GM21786 (cell line): ENCODE measurements around the gene DCAF11.

ENCODE experiments used
- ATAC-seq: cut with Tn5 transposase; IDR thresholded peaks from one replicate; pipeline ENCODE4 v1.9.1; 2021; ENCODE audit not compliant: unreplicated experiment

Gene DCAF11

DNA sequence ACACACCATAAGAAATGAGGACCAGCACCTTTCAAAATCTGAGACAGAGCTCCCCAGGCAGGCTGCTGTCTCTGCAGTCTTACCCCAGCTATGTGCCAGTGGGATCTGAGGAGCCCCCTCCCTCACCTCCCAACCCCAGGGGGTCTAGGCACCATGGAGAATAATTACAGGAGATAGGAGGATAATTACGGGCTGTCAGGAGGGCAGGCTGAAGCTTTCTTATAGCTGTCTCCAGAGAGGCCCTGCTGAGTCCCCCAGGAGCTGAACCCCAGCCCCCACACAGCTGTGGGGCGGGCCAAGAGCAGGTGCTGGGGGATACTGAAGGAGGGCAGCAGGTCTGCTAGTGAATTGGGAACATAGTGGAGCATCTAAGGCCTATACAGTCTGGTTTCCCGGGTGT is 36.4 kb upstream of the DCAF11 start:
- ATAC-seq: no peak

DNA sequence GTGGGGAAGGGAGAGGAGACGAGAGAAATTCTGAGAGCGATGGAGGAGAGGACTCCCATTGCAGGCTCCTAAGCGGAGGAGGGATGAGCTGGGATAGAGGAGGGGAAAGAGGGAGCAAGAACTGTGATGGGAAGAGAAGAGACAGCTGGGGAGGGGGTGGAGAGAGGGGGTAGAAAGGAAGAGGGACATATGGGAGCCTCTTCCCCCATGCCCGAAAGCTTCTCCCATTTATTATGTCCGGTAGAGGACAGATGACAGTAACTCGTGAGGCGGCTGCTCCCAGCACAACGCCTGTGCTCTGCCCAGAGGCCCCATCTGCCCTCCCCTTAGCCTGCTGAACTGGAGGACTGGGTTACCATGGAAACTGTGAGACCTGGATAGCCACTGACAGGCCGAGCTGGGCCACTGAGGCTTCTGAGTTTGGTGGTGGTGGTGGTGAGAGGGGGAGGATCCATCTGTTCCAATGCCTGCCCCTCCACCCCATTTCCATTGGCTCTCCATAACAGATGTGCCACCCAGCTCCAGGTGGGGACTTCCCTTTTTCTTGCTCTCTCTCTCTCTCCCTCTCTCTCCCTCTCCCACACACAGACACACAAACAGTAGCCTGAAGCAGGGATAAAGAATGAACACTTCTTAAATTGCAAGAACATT is 35.0 kb upstream of the DCAF11 start:
- no peak for ATAC-seq

DNA sequence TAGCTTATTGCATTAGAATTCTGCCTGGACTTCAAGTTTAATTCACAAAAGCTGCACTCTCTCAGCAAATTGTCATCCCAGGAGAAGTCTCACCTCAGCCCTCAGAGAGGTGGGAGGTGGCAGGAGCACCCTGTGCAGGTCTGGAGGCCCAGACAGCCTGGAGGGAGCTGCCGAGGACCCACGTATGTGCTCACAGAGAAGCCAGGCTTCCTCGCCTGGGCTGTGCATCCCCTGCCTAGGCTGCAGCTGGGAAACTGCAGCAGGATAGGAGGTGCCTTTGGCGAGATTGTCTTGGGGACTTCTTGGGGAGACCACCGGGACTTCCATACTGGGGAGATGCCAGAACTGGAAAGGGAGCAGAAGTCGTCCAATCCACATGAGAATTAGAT is 34.4 kb upstream of the DCAF11 start:
- ATAC-seq: no peak

DNA sequence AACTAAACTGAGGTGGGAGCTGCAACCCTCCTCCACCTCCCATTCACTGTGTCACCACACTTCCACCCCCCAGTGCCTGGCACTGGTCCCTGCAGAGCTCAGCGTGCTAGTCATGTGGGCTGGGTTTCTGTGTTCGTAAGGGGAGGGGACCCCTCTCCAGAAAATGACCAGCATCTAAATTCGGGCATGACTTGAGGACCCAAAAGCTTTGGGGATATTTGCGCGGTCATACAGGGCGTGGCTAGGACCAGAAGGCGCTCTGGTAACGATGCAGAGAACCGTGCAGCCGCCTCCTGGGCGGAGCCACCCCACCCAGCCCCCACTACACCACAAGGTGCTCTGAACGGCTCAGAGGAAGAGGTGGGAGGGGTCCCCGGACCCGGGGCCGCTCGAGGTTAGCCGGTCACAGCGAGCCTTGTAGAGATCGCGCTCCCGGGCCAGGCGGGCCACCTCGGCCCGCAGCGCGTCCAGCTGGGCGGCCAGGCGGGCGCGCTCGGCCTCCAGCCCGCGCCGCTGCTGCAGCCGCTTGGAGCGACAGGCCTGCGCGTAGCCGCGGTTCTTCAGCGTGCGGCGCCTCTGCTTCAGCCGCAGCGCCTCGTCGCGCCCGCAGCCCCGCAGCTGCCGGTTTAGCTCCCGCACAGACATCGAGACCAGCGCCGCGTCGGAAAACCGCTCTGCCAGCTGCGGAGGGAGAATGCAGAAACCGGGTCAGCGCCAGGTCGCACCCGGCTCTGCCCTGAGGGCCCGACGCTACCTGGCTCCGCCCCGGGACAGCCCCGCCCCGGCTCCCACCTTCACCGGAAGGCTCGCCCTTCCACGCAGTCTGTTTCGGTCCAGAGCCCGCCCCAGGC is 33.5 kb upstream of the DCAF11 start:
- peak; percentile 87 for ATAC-seq

DNA sequence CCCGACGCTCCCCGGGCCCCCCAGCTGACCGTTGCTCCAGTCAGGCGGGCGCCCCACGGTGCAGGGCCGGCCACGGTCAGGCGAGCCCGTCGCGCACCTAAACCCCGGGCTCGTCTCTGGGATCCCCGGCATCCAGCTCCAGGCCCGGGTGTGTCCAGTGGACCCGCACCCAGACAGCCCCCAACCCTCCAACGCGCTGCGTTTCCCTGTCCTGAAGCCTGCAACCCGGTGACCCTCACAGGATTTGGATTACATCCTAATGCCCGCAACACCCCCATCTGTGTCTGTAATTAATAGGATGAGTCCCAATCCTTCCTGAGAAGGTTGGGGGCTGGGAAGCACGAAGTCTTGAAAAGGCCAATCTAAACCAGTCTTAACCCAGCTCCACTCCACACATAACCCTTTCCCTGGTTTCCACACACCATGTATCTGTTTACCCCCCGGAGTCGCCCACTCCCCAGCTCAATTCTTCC is 32.8 kb upstream of the DCAF11 start:
- no peak for ATAC-seq

DNA sequence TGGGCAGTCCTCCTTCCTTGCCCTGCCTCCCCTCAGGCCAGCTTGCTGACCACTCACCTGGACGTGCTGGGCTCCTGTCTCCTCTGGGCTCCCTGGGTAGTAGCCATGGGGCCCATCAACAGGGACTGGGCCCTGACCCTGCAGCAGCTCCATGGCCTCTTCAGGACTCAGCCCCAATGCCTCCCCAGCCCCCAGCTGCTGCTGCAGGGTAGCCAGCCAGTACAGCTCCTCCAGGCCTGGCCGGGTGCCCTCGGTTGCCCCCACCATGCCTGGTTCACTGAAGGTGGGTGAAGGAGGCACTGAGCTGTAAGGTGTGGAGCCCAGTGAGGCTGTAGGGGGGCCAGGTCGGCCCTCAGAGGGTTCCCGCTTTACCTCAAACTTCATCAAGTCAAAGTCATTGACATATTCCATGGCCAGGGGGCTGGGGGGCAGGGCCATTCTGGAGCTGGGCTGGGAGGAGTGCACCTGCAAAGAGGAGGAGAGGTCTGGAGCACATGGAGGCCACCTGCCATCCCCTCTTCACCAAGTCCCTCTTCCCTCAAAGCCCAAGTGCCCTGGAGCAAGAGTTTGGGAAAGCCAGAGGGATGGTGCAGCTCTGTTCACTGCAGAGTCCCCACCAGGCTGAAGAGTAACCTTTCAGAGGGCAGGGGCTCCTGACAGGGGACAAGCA is 32.0 kb upstream of the DCAF11 start:
- ATAC-seq: no peak

DNA sequence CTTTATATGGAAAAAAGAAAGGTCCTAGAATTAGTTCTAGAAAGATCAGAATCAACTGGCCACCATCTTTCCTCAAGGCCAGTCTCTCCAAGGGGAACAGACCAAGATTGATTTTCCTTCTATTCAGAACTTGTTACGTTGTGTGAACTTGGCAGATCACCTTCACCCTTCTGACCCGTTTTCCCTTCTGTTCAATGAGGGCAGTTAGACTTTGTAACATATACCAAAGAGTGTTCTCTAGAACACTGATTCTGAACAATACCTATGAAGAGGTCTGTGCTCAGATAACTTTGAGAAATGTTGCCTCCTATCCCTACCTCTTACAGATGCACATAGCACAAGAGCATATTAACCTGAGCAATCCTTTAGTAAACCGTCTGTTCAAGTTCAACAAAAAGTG is 31.1 kb upstream of the DCAF11 start:
- no peak for ATAC-seq

DNA sequence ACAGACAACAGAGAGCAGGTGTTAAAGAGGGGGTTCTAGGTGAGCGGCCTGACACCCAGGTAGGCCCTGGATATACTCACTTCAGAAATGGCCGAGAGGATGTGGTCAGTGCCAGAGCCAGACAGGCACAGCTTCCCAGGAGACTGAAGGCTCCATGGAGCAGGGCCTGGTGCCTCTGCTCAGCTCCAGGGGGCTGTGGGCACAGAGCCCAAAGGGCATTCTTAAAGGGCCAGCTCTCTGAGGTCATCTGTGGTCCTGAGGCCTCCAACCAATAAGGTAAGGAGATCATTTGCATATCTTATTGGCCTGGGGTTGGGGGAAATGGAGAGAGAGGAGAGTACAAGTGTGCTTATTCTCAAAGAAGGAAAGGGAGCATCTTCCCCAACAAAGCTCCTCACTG is 30.1 kb upstream of the DCAF11 start:
- no peak for ATAC-seq

DNA sequence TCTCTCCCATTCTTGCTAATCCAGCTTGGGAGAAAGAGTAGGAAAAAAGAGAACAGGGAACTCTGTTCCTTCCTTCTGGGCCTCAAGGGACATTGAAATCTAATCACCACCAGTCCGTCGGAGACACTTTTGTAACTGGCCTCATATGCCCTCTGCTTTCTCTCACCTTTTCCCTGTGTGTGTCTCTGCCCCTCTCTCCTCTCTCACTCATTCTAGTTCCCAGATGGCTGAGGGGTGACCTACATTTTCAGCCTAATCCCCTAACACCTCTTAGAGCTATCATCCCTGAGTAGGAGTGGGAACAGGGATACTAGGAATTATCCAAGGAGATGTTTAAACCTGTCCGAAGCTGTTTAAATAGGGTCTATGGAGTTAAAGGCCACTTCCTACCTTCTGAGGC is 29.4 kb upstream of the DCAF11 start:
- ATAC-seq: no peak

DNA sequence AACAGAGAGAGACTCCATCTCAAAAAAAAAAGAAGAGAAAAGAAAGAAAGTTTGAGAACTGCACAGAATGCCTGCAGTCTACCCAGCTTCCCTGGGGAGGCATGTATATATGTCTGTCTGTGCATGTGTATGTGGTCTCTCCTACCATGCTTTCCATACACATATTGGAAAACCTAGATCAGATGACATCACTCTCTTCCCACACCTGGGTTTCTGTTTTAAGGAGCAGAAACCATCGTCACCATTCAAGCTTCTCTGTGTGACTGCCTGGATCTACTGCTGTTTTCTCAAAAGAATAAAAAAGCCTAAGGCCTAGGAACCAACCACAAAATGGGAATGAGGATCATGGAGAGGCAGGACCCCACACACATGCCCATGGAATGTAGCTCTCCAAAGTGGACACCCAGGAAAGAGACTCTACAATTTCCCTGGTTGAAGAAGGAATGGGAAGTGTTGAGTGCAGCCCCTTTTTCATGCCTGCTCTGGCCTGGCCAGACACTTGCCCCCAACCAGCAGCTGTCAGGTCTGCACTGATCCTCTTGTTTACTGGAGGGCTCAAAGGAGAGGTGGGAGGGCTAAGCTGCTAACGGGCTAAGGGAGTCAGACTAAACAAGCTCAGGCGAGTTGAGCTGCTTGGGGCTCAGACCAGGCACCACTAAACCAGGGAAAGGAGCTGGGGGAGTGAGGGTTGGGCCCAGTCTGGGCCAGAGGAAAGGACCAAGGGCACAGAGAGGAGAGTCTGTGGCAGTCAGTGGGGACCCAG is 28.2 kb upstream of the DCAF11 start:
- ATAC-seq: no peak

DNA sequence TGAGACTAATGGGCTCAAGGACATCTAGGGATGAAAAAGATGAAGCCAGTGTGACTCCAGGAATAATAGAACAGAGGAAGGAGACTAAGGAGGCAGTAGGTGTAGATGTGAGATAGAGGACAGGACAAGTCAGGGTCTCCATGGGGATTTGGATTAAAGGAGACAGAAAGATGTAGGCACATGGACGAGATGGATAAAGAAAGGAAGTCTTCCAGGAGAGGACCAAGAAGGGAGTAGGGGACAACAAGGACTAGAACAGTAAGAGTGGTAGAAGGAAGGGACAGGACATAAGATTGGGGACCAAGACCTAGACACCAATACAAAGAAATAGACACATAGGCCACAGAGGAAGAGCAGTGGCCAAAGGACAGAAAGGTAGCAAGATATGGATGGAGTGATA is 27.6 kb upstream of the DCAF11 start:
- no peak for ATAC-seq

DNA sequence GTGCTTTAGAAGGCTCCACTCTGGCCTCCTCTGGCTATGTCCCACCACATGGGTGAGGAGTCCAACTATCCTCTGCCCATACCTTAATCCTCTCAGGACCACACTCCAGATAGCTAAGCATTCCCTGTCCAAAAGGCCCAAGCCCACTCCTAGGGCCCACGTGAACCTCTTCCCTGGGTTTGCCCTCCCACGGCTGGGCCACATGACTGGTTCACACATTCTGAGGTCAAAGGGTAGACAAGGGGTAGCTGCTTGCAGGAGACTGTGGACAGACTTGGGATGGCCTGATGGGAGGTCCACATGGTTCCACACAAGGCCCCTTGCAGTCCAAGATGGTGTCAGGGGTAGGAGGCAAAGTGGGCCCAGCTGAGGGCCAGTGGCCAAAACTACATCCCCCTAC is 26.5 kb upstream of the DCAF11 start:
- no peak for ATAC-seq

DNA sequence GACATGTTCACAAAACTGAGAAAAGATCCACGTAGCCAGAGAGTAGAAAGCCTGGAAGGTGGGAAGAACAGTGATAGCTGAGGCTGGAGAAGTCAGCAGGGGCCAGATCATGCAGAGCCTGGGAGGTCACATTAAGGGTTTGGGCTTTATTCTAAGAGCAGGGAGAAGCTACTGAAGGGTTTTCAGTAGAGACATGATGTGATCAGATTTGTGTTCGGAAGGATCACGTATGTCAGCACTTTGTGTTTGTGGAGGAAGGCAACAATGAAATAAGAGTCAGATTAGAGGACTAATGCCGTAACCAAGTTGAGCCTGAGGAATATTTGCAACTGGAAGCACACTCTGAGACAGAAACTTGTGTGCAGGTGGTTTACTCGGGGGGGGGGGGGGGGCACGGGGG is 24.7 kb upstream of the DCAF11 start:
- no peak for ATAC-seq

DNA sequence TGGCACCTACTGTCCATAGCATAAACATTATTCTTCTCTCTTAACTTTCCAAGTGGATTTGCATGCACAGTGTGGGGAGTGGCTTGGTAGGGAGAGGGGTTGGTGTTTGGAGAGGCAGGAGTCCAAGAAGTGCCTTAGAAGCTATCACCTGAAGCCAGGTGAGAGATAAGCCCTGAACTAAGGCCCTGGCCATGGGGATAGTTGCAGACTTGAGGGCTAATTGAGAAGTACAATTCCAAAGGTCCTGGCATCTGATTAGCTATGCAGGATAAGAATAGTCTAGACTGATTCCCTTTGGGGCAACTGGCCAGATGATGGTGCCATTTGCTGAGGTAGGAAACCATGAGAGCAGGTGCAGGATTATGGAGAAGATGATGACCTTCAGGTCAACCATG is 22.5 kb upstream of the DCAF11 start:
- ATAC-seq: no peak

DNA sequence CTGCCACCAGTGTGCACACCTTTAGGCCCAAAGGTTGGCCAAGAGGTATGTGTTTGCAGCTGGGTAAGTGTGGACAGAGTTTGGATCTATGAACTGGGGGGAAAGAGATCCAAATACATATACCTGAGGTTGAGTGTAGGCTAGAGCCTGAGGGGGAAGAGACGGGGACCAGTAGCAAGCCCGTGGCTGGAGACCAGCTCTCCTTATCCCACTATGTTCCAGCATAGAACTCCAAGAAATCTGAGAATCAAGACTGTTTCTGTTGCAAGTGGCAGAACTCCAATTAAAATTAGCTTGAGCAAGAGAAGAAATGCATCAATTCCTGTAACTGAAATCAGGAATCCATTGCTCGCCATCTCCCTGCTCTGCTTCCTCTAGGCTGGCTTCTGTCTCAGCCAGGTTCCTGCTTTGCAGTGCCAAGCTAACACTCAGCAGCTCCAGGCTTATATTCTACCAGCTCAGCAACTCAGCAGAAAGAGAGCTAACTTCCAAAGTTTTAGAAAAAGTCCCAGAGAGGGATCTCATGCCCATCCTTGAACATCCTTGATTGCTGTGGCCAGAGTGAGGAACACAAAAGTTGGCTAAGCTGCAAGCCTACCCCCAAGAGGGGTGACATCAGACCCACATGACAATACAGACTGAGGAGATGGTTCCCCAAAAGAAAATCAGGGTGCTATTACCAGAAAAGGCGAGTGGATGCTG is 21.9 kb upstream of the DCAF11 start:
- ATAC-seq: no peak

DNA sequence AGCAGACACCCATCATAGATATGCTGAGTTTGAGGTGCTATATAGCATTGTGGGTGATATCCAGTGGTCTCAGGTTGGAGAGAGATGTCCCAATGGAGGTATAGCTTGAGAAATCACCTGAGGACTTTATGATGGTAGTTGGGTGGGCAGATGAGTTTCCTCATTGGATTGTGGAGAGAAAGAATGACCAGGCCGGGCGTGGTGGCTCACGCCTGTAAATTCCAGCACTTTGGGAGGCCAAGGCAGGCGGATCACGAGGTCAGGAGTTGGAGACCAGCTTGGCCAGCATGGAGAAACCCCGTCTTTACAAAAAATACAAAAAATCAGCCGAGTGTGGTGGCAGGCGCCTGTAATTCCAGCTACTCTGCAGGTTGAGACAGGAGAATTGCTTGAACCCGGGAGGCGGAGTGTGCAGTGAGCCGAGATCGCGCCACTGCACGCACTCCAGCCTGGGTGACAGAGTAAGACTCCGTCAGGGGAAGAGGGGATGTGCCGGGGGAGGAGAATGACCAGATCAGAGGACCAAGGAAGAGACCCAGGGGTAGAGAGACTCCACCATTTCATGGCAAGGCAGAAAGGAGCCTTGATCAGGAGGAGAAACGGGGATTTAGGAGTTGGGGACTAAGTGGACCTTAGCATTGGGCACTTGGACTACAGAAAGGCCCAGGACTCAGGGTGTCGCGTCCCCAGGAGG is 21.2 kb upstream of the DCAF11 start:
- ATAC-seq: no peak

DNA sequence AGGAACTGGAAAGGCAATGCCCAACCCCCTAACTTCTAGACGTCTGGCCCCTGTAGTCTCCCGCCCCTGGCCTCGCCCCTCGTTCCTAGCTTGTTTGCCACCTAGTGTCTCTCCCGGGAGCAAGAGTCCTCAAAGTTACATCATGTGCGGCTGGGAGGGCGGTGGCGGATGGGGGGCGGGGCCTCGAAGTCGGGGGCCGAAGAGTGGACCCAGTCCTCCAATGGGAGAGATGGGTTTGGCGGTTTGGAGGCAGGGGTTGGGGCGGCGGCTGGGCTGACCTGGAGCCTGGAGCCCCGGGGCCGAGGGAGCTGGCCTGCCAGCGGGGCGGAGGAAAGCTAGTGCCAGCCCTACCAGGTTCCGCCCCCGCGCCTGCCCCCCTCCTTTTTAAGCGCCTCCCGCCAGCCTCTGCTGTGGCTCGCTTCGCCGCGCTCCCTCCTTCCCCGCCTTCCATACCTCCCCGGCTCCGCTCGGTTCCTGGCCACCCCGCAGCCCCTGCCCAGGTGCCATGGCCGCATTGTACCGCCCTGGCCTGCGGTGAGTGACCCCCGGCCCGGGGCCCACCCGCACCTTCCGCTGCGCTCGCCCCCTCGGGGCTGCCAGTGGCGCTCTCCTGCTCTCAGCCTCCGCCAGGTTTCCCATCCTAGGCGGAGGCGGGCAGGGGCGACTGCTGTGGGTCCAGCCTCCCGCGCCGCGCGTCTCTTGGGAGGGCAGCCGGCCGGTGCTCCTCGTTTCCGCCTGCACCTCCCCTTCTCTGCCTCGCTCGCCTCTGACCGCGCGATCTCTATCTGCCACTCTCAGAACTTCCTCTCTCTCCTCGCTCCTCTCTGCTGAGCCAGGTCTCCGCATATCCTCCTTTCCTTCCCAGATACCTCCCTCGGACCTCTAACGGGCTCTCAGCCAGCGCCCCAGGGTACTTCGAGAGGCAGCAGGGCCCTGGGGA is 20.4 kb upstream of the DCAF11 start, which contains the start of gene PCK2:
Gene PCK2, plus strand, starts transcription at position 411 of the 940 bp plus-strand sequence. Its CDS starts 95 bp downstream, at position 506.
- ATAC-seq: peak; percentile 51

DNA sequence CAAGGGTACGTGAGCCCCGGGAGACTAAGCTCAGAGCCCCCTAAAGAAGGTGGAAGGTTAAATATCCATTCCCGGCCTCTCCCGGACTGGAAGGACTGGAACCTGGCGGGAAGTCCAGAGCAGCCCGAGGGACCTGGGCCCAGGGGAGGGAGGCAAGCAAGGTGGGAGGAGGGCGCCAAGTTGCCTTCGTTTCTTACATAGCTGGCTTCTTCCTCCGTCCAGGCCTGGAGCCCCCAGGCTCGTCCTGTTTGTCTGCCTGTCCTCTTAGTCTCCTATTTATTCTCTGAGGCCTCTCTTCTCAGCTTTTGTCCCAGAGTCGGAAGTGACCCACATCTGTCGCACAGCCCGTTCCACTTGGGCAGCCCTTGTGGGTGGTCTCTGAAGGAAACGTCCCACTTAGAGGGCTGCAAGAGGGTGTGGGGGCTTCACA is 19.7 kb upstream of the DCAF11 start:
- ATAC-seq: no peak
